MM.1S (cell line): ENCODE results near the gene JPH4.

Experiments
- DNase-seq: peaks from one replicate; pipeline ENCODE4 v3.0.0-alpha.2; 2015
- H2AFZ ChIP-seq: fragments of 300-600 bp; sonication (generic); 2 replicates; pipeline ENCODE4 v1.6.0; 2016; ENCODE audit warnings: antibody characterized with exemption, low read length
- H3F3A ChIP-seq: fragments of 300-600 bp; sonication (generic); 2 replicates; pipeline ENCODE4 v1.6.1; 2016; ENCODE audit warnings: mild to moderate bottlenecking, antibody characterized with exemption, low read length, moderate library complexity, mixed read lengths; ENCODE audit not compliant: insufficient read depth
- H3K27ac ChIP-seq: fragments of 300-600 bp; sonication (generic); 2 replicates; pipeline ENCODE4 v1.5.1; 2016; ENCODE audit warnings: mild to moderate bottlenecking, low read length
- H3K27me3 ChIP-seq: fragments of 300-600 bp; sonication (generic); replicated peaks from 2 replicates; pipeline ENCODE4 v1.6.0; 2016; ENCODE audit warnings: low read length; ENCODE audit not compliant: insufficient read depth
- H3K36me3 ChIP-seq: fragments of 300-600 bp; sonication (generic); replicated peaks from 2 replicates; pipeline ENCODE4 v1.6.1; 2016; ENCODE audit warnings: mild to moderate bottlenecking, low read length, mixed read lengths; ENCODE audit not compliant: insufficient read depth
- H3K4me1 ChIP-seq: fragments of 300-600 bp; sonication (generic); 2 replicates; pipeline ENCODE4 v1.6.1; 2016; ENCODE audit warnings: low read length, mixed read lengths
- H3K4me2 ChIP-seq: fragments of 300-600 bp; sonication (generic); 2 replicates; pipeline ENCODE4 v1.6.0; 2016; ENCODE audit warnings: low read depth, low read length
- H3K4me3 ChIP-seq: fragments of 300-600 bp; sonication (generic); 2 replicates; pipeline ENCODE4 v1.5.1; 2016; ENCODE audit warnings: low read length, mixed read lengths
- H3K79me2 ChIP-seq: fragments of 300-600 bp; sonication (generic); 2 replicates; pipeline ENCODE4 v1.6.1; 2016; ENCODE audit warnings: mixed run types, low read length, mixed read lengths
- H3K9ac ChIP-seq: fragments of 300-600 bp; sonication (generic); 2 replicates; pipeline ENCODE4 v1.6.1; 2016; ENCODE audit warnings: low read length, mixed read lengths
- H3K9me2 ChIP-seq: fragments of 300-600 bp; sonication (generic); replicated peaks from 2 replicates; pipeline ENCODE4 v1.6.1; 2016; ENCODE audit warnings: mild to moderate bottlenecking, low read length, mixed read lengths; ENCODE audit not compliant: insufficient read depth
- H3K9me3 ChIP-seq: fragments of 300-600 bp; sonication (generic); replicated peaks from 2 replicates; pipeline ENCODE4 v1.6.1; 2016; ENCODE audit warnings: mild to moderate bottlenecking, low read length, mixed read lengths; ENCODE audit not compliant: insufficient read depth
- H4K20me1 ChIP-seq: fragments of 300-600 bp; sonication (generic); 2 replicates; pipeline ENCODE4 v1.6.1; 2016; ENCODE audit warnings: mild to moderate bottlenecking, low read length, moderate library complexity, mixed read lengths; ENCODE audit not compliant: insufficient read depth
- EZH2 ChIP-seq: fragments of 300-600 bp; sonication (generic); optimal IDR thresholded peaks from 2 replicates; pipeline ENCODE3; 2017; ENCODE audit warnings: low read depth, mild to moderate bottlenecking, antibody characterized with exemption, low read length, mixed read lengths
- EZH2phosphoT487 ChIP-seq: fragments of 300-600 bp; sonication (generic); IDR thresholded peaks from 2 replicates; pipeline ENCODE4 v1.6.1; 2018; ENCODE audit warnings: antibody characterized with exemption, low read length
- TF ChIP-seq, protein P1 (sequence below): fragments of 300-600 bp; sonication (generic); IDR thresholded peaks from 2 replicates; pipeline ENCODE4 v1.5.1; 2016; ENCODE audit warnings: antibody characterized with exemption, low read length, mixed read lengths

The JPH4 gene

DNA sequence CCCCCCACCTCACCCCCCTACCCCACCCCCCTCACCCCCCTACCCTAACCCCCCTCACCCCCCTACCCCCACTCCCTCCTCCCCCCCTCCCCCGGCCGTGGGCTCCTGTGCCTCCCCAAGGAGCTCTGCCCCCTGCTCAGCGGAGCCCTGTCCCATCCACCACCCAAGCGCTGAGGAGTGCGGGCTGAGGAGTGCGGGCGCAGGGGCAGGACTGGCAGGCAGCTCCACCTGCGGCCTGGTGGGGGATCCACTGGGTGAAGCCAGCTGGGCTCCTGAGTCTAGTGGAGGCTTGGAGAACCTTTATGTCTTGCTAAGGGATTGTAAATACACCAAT, 2.3 kb upstream of the JPH4 start:
- DNase-seq = no peak
- Histone ChIP-seq H3K9me2 (no peaks in the 10 kb centered on the region), H3K9ac (no peak overlapping the region), H3F3A (no peaks in the 10 kb centered on the region), H3K79me2 (no peaks in the 10 kb centered on the region), H3K36me3 (no peaks in the 10 kb centered on the region), H4K20me1 (no peaks in the 10 kb centered on the region), H3K4me2 (no peak overlapping the region), H3K9me3 (no peaks in the 10 kb centered on the region), H3K27ac (no peak overlapping the region), H3K27me3 (0 out of 2 replicates have a peak, but pooled peaks cover 8% of the 10 kb centered on the region), H3K4me1 (no peaks in the 10 kb centered on the region), H3K4me3 (no peak overlapping the region), H2AFZ (no peak overlapping the region)
- TF ChIP-seq, protein P1, sequence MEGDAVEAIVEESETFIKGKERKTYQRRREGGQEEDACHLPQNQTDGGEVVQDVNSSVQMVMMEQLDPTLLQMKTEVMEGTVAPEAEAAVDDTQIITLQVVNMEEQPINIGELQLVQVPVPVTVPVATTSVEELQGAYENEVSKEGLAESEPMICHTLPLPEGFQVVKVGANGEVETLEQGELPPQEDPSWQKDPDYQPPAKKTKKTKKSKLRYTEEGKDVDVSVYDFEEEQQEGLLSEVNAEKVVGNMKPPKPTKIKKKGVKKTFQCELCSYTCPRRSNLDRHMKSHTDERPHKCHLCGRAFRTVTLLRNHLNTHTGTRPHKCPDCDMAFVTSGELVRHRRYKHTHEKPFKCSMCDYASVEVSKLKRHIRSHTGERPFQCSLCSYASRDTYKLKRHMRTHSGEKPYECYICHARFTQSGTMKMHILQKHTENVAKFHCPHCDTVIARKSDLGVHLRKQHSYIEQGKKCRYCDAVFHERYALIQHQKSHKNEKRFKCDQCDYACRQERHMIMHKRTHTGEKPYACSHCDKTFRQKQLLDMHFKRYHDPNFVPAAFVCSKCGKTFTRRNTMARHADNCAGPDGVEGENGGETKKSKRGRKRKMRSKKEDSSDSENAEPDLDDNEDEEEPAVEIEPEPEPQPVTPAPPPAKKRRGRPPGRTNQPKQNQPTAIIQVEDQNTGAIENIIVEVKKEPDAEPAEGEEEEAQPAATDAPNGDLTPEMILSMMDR = no peak
- TF ChIP-seq EZH2 (no peak), EZH2phosphoT487 (no peak)

DNA sequence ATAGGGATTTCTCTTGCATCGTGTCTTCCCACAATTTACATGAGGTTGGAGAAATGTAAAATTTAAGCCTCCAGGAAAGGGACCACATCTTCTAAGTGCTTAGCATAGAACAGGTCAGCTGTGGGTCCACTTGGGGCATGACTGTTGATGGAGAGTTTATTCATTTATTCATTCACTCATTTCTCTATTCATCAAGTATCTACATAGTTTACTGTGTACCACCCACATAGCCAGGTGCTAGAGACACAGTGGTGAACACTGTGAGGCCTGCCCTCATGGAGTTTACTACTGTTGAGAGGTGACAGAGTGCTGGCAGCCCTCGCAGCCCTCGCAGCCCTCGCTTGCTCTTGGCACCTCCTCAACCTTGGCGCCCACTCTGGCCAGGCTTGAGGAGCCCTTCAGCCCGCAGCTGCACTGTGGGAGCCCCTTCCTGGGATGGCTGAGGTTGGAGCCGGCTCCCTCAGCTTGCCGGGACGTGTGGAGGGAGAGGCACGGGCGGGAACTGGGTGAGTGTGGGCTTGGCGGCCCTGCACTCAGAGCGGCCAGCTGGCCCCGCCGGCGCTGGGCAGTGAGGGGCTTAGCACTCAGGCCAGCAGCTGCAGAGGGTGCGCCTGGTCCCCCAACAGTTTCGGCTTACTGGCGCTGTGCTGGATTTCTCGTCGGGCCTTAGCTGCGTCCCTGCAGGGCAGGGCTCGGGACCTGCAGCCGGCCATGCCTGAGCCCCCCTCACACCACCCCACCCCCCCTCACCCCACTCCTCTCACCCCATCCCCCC, 1.7 kb upstream of the JPH4 start:
- Histone ChIP-seq H3K4me3 (no peak overlapping the region), H3K27me3 (0 out of 2 replicates have a peak, but pooled peaks cover 8% of the 10 kb centered on the region), H3K27ac (no peak overlapping the region), H3K9ac (no peak overlapping the region), H3K36me3 (no peaks in the 10 kb centered on the region), H3K4me1 (no peaks in the 10 kb centered on the region), H3K79me2 (no peaks in the 10 kb centered on the region), H2AFZ (no peak overlapping the region), H3K9me3 (no peaks in the 10 kb centered on the region), H4K20me1 (no peaks in the 10 kb centered on the region), H3K9me2 (no peaks in the 10 kb centered on the region), H3F3A (no peaks in the 10 kb centered on the region), H3K4me2 (no peak overlapping the region)
- TF ChIP-seq EZH2 (no peak), EZH2phosphoT487 (no peak)
- TF ChIP-seq, protein P1 = no peak
- no peak for DNase-seq

DNA sequence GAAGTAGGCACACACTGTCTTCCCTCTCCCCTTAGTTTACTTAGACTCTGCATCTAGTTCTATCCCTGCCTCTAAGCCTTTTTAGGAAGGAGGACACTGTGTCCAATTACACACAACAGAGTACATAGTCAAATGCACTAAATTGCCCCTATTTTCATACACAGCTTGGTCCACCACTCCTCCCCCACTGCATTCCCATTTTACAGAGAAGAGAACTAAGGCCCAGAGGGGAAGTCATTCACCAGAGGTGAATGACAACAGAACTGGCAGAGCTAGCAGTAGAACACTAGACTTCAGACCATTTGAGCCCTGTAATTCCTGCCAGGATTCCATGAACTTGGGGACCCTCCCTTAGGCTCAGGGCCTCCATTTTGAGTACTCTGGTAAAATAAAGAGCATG, 1.1 kb upstream of the JPH4 start:
- H3K79me2 ChIP-seq = no peaks in the 10 kb centered on the region
- no peaks in the 10 kb centered on the region for H4K20me1 ChIP-seq
- H3K4me1 ChIP-seq = no peaks in the 10 kb centered on the region
- no peaks in the 10 kb centered on the region for H3K9me3 ChIP-seq
- TF ChIP-seq, protein P1 = no peak
- TF ChIP-seq EZH2 = no peak
- TF ChIP-seq EZH2phosphoT487 = no peak
- no peak overlapping the region for H3K9ac ChIP-seq
- H3K36me3 ChIP-seq = no peaks in the 10 kb centered on the region
- no peak for DNase-seq
- H2AFZ ChIP-seq = no peak overlapping the region
- H3K9me2 ChIP-seq = no peaks in the 10 kb centered on the region
- no peak overlapping the region for H3K27ac ChIP-seq
- 0 out of 2 replicates have a peak, but pooled peaks cover 8% of the 10 kb centered on the region for H3K27me3 ChIP-seq
- no peaks in the 10 kb centered on the region for H3F3A ChIP-seq
- no peak overlapping the region for H3K4me2 ChIP-seq
- no peak overlapping the region for H3K4me3 ChIP-seq
